DMS114 treated with DMSO at 0.1 percent for 48 hours (cell line): ENCODE results near the gene UNC50.

ENCODE experiments used
- DNase-seq: peaks from one replicate; lab custom pipeline; 2025; ENCODE audit not compliant: unreplicated experiment; lab: John Stamatoyannopoulos, UW

The UNC50 gene

DNA sequence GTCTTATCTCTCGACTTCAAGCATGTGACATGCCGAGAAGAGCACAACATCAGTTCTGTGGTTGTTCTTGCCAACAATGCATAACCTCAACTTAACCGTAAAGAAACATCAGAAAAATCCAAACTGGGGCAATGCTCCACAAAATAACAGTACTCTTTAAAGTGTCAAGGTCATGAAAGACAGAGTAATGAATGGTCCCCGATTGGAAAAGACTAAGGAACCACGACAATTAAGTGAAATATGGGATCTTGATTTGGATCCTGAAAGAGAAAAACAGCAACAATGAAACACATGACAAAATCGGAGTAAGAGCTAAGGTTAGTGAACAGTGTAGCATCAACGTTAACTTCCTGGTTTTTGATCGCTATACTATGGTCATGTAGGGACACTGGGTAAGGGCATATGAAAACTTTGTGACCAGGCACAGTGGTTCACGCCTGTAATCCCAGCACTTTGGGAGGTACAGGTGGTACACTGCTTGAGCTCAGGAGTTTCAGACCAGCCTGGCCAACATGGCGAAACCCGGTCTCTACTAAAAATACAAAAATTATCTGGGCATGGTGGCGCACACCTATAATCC, 55.2 kb downstream of the UNC50 start:
- DNase-seq: no peak

DNA sequence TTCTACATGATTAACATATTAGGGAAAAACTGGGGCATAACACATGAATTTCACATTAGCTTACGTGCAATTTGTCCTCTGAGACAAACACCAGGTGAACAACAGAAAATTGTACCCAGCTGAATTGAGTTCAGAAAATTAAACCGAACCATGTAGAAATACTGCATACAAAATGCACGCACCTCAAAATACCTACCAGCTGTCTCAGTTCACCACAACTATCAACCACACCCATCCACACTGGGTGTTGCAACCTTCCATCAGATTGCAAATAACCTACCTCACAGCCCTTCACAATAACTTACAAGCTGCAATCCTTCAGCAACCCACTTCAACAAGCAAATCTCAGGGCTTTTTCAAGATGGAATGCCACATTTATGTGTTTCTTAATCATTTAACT, 55.9 kb downstream of the UNC50 start:
- no peak for DNase-seq

DNA sequence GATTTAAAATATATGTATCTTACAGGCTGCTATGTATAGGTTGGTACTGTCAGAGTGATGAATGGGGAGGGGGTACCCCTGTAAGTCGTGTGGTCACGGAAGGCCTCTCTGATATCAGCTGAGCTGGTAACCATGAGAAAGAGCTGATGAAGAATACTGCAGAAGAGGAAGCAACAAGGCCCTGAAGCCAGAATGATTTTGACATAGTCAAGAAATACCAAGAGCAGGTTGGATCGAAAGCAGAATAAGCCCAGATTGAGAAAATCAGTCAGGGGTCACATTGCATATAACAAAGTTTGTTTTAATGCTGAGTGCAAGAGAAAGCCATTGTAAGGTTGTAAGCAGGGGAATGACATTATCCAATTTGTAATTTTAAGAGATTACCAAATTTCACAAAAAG, 57.3 kb downstream of the UNC50 start:
- no peak for DNase-seq
